ENCODE measurements around the gene DNAJC16. TPM values are rescaled to one million over a fixed set of nuclear protein-coding genes. Genes with fewer than 3 reads are reported as not detected.
A peak's percentile ranks its signal among the peaks of the same experiment; 100 is the strongest.

DNAJC16 gene
- total RNA-seq, 1 donor from 2014 or later: 23.9 TPM

DNA sequence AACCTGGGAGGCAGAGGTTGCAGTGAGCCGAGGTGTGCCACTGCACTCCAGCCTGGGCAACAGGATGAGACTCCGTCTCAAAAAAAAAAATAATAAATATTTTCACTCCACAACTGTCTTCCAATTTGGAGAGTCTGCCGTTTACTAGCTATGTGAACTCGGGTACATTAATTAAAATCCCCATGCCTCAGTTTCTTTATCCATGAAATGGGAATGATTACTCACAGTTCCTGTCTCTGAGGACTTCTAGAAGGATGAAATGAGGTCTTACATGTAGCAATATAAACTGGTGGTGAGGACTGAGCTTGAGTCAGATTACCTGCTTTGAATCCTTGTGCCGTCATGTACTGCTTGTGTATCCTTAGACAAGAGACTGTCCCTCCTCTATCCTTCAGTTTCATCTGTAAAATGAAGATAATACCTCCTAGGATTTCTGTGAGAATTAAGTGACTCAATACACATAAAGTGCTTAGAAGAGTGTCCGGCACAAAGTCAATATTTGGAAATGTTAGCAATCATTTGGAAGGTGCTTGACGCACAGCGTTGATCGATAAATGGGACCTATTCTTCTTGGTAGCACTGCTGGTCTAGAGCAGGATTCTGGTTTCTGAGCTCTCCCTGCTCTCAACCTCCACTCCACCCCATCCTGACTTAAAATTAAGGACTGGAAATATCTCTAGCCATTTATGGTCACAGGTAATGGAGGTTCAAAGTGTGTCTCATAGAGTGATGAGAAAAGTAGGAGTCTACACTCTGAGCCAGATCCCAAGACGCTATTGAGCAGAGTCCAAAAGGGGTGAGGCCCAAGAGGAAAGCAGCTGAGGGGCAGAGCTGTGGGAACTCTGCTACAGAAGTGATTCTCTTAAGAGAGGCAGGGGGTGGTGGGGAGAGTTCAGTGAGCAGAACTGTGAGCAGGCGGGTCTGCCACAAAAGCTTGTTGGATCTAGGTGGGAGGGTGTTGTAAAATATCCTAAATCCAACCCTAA lies 79.0 kb downstream of the DNAJC16 start:
- Histone ChIP-seq H3K4me1 (peaks cover 24% of the 10 kb centered on the region), H3K4me3 (no peak overlapping the region), H3K9me3 (no peaks in the 10 kb centered on the region), H3K27me3 (ENCODE audit: low read depth) (no peaks in the 10 kb centered on the region), H3K36me3 (no peaks in the 10 kb centered on the region), H3K27ac (no peak overlapping the region)
- TF ChIP-seq, protein P1, sequence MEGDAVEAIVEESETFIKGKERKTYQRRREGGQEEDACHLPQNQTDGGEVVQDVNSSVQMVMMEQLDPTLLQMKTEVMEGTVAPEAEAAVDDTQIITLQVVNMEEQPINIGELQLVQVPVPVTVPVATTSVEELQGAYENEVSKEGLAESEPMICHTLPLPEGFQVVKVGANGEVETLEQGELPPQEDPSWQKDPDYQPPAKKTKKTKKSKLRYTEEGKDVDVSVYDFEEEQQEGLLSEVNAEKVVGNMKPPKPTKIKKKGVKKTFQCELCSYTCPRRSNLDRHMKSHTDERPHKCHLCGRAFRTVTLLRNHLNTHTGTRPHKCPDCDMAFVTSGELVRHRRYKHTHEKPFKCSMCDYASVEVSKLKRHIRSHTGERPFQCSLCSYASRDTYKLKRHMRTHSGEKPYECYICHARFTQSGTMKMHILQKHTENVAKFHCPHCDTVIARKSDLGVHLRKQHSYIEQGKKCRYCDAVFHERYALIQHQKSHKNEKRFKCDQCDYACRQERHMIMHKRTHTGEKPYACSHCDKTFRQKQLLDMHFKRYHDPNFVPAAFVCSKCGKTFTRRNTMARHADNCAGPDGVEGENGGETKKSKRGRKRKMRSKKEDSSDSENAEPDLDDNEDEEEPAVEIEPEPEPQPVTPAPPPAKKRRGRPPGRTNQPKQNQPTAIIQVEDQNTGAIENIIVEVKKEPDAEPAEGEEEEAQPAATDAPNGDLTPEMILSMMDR (IDR thresholded peaks at IDR 0.05): no peak
- DNase-seq (no peak), ATAC-seq (no peak)
- intact Hi-C loops (cut with DNase I): no loop called here

DNA sequence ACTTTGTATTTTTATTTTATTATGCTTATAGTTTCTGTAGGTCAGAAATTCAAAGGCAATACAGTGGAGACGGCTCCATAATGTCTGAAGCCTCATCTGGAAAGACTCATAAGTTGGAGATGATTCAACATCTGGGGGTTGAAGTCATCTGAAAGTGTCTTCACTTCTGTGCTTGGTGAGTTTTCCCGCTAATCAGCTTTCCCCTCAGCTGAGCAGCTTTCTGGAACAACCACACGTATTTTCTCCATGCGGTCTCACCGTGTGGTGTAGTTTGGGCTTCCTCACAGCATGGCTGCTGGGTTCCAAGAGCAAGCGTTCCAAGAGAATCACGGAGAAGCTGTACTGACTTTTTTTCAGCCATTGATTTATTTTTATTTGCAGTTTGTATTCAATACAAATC lies 83.0 kb downstream of the DNAJC16 start:
- H3K27me3 ChIP-seq (ENCODE audit: low read depth): no peaks in the 10 kb centered on the region
- H3K27ac ChIP-seq: no peak overlapping the region
- ATAC-seq (no peak), DNase-seq (no peak)
- H3K36me3 ChIP-seq: no peaks in the 10 kb centered on the region
- H3K4me3 ChIP-seq: no peak overlapping the region
- no peaks in the 10 kb centered on the region for H3K4me1 ChIP-seq
- no peaks in the 10 kb centered on the region for H3K9me3 ChIP-seq
- TF ChIP-seq, protein P1 (IDR thresholded peaks at IDR 0.05): no peak
- intact Hi-C loops (cut with DNase I): no loop called here

DNA sequence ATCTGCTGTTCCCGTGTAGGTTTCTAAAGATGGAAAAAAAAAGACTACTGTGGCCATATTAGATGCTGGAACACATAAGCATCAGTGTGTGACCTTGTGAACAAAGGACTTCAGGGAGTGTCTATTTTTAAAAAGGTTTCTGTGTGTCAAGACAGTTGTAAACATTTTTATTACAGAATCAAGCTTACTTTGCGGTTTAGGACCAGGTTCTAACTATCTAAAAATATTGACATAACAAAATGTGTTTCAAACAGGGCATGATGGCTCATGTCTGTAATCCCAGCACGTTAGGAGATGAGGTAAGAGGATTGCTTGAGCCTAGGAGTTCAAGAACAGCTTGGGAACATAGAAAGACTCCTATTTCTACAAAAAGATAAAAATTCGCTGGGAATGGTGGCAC lies 83.5 kb downstream of the DNAJC16 start:
- H3K27me3 ChIP-seq (ENCODE audit: low read depth): no peaks in the 10 kb centered on the region
- no peak overlapping the region for H3K27ac ChIP-seq
- DNase-seq (no peak), ATAC-seq (no peak)
- H3K4me3 ChIP-seq: no peak overlapping the region
- TF ChIP-seq, protein P1 (IDR thresholded peaks at IDR 0.05): no peak
- intact Hi-C loops (cut with DNase I): no loop called here
- H3K36me3 ChIP-seq: no peaks in the 10 kb centered on the region
- no peaks in the 10 kb centered on the region for H3K4me1 ChIP-seq
- no peaks in the 10 kb centered on the region for H3K9me3 ChIP-seq

DNA sequence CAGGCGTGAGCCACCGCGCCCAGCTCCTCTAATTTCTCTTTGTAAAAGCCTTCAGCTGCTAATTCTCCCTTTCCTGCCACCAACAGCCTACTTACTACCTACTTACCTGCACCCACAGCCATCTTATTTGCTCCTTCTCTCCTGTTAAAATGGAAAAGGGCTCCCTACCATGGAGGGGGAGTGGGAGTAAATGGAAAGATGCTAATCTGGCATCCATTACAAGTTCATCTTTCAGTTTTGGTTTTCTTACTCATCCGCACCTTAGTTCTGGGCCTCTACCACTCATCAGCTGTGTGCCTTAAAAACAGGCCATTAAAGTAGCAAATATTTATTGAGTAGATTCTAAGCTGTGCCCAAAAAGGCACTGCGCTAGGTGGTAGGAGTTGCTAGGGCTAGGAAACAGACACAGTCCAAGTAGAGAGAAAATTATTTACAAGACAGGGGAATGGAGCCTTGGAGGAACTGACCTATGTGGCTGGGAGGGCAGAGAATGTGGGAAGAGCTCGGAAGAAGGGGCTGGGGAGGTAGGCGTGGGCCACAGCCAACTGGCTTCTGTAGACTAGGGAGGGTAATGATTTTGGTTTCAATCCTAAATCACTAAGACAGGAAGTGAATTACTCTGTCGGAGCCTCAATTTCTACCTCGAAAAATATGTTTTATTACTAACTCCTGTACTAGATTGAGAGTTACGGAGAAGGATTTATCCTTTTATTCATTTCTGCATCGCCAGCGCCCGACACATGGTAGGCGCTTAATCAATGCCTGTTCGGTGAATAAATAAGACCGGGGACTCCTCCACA lies 89.9 kb downstream of the DNAJC16 start:
- TF ChIP-seq, protein P1 (IDR thresholded peaks at IDR 0.05): no peak
- peak; percentile 15 to 24 for ATAC-seq
- Histone ChIP-seq H3K27me3 (ENCODE audit: low read depth) (no peaks in the 10 kb centered on the region), H3K27ac (peak overlapping the region; percentile 82), H3K9me3 (no peaks in the 10 kb centered on the region), H3K4me1 (peaks cover 36% of the 10 kb centered on the region), H3K4me3 (peak overlapping the region; percentile 94), H3K36me3 (no peaks in the 10 kb centered on the region)
- intact Hi-C loops (cut with DNase I): no loop called here
- DNase-seq: no peak

DNA sequence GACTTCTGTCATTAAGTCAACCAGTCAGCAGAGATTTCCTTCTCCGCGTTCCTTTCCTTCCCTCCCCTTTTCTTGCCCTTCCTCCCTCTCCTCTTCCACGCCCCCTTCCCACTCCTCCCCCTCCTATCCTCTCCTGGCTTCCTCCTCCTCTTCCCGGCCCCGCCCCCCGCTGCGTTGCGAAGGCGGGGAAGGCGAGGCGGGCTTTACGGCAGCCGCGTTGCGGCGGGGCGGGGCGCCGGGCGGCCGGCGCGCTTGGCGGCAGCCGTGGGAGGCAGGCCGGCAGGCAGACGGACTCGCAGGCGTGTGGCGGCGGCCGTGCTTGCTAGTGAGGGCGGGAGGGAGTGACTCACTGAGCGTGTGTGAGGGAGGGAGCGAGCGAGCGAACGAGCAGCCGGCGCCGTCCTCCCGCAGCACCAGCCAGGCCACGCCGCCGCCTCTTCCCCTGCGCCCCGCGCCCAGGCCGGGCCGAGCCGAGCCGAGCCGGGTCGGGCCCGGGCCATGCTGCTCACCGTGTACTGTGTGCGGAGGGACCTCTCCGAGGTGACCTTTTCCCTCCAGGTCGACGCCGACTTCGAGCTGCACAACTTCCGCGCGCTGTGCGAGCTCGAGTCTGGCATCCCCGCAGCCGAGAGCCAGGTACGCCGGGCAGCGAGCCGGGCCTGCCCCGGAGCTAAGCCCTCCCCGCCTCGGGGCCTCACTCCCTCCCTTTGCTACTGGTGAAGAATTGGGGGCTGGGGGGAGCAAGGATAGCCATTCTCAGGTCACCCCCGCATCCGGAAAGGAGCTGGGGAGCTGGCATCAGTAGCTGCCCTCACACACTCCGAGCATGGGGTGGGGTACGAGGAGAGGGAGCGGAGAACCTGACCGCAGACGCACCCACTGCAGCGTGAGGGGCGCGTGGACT lies 90.8 kb downstream of the DNAJC16 start, which contains the start of gene DDI2:
DDI2 (plus strand) TSS at position 286 of the 904 bp plus-strand sequence; CDS start at position 499, 213 bp downstream.
- DNase-seq (peak; percentile 96), ATAC-seq (peak; percentile 96 to 98)
- Histone ChIP-seq H3K27ac (peak within 1 kb of the TSS; percentile 96), H3K4me1 (peaks cover 44% of the 10 kb centered on the region), H3K27me3 (ENCODE audit: low read depth) (no peaks in the 10 kb centered on the region), H3K9me3 (no peaks in the 10 kb centered on the region), H3K36me3 (no peaks in the 10 kb centered on the region), H3K4me3 (peak within 1 kb of the TSS; percentile 94)
- intact Hi-C loops (cut with DNase I): no loop called here
- TF ChIP-seq, protein P1 (IDR thresholded peaks at IDR 0.05): no peak
